Astrocyte of the cerebellum (primary cell): Measurements from ENCODE around the gene YLPM1.

Source experiments
- DNase-seq: peaks from one replicate; pipeline ENCODE4 v3.0.0-alpha.2; 2011; ENCODE audit warnings: low read depth
- H3K4me3 ChIP-seq: 2 replicates; pipeline ENCODE4 v1.5.1; 2011; ENCODE audit warnings: mild to moderate bottlenecking, low read depth, low read length, moderate library complexity
- CTCF ChIP-seq: IDR thresholded peaks from 2 replicates; pipeline ENCODE4 v1.5.1; 2012; ENCODE audit warnings: low read length, low read depth, moderate library complexity, mild to moderate bottlenecking; ENCODE audit errors: missing control alignments
- in situ Hi-C: cut with HindIII; loops from 2 replicates; pipeline ENCODE4 v1.10.0; 2017; ENCODE audit warnings: low sequenced_read_pairs

YLPM1 gene

DNA sequence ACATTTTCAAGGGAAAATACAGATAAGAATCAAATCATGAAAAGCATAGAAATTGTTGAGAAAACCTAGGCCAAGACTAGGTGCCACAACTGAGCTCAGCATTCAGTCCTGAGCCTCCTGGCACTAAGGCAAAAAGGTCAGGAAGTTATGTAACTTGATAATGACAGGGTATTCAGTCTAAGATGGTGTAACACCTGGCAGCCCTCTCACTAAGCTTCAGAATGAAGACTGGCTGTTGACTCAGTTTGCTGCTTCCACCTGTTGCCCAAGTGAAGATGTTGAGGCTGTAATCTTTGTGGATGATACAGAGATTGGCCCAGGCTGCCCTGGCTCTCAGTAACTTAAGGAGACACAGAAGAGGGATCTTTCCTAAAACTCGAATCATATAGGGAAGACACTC, 93.2 kb downstream of the YLPM1 start:
- TF ChIP-seq CTCF, result no peak
- in situ Hi-C loops, result no loop called here
- no peak for DNase-seq
- H3K4me3 ChIP-seq, result no peak overlapping the region

DNA sequence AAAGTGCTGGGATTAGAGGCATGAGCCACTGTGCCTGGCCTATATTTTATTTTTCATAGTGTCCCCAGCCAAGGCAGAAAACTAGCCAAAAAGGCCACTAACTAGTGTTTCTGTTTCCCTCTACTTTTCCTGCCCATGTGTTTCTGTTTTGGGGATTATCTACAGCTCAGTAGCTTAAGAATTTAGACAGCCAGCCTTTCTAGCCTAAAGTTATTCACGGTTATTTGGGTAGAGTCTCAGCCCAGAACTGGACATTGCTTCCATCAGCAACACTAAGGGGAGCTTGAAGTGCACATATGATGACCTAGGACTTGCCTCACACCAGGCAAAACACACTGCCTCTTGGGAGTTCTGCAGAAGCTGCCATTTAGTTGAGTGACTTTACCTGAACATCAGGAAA, 94.9 kb downstream of the YLPM1 start:
- TF ChIP-seq CTCF, result no peak
- no peak for DNase-seq
- H3K4me3 ChIP-seq, result no peak overlapping the region
- in situ Hi-C loops, result no loop called here

- no peak for DNase-seq
- no peak overlapping the region for H3K4me3 ChIP-seq
- no peak for TF ChIP-seq CTCF
- in situ Hi-C loops, result loop anchor here (5.0 kb wide), 2 partner anchors 42 to 102 kb away; no protein-coding TSS in a partner anchor
Measured at GRCh38 chr14:74859757-74860552, 96.8 kb downstream of the YLPM1 start.

- in situ Hi-C loops, result loop anchor here (5.0 kb wide), 2 partner anchors 41 to 101 kb away; no protein-coding TSS in a partner anchor
- TF ChIP-seq CTCF, result peak; percentile 88
- peak; percentile 75 for DNase-seq
- H3K4me3 ChIP-seq, result no peak overlapping the region
Measured at GRCh38 chr14:74860899-74861733, 98.0 kb downstream of the YLPM1 start.

GRCh38 chr14:74861734-74862090, 98.6 kb downstream of the YLPM1 start:
- H3K4me3 ChIP-seq, result no peak overlapping the region
- TF ChIP-seq CTCF, result no peak
- DNase-seq, result no peak
- in situ Hi-C loops, result loop anchor here (5.0 kb wide), 2 partner anchors 41 to 101 kb away; no protein-coding TSS in a partner anchor

GRCh38 chr14:74863274-74863673, 100.2 kb downstream of the YLPM1 start:
- in situ Hi-C loops, result loop anchor here (5.0 kb wide), 2 partner anchors 39 to 99 kb away; no protein-coding TSS in a partner anchor
- TF ChIP-seq CTCF, result no peak
- H3K4me3 ChIP-seq, result no peak overlapping the region
- DNase-seq, result no peak
